Naive thymus-derived CD4-positive, alpha-beta T cell (primary cell): ENCODE measurements around the gene MRPL41. TPM values are rescaled to one million over a fixed set of nuclear protein-coding genes. Genes with fewer than 3 reads are reported as not detected.
"Not testable (repeated sequence)": the region's sequence is repeated elsewhere in the genome, so short reads cannot be mapped to it uniquely, and the experiment has no call there.

Experiments used
- ATAC-seq: fragments of 150-1000 bp; cut with Tn5 transposase; 2 replicates; pipeline ENCODE4 v1.10.0; 2021; ENCODE audit warnings: mild to moderate bottlenecking, moderate library complexity
- CTCF ChIA-PET: fragments of 350-600 bp; sonication (Branson Sonifier 250); formaldehyde crosslinking; loops from one replicate; lab custom pipeline; 2021; ENCODE audit warnings: antibody characterized with exemption; lab: Charles Lee
- POLR2A ChIA-PET: fragments of 350-600 bp; sonication (Branson Sonifier 250); formaldehyde crosslinking; loops from one replicate; lab custom pipeline; 2021; ENCODE audit warnings: antibody characterized with exemption, inconsistent platforms; lab: Charles Lee
- DNase-seq, 9 donors: peaks; one replicate each; pipeline versions ENCODE4 v3.0.0 to v3.0.0-alpha.2; 2020 to 2022; ENCODE audit warnings: mixed read lengths in 1 of 9
- H3K27ac ChIP-seq: one replicate; pipeline ENCODE4 v1.7.0; 2013; ENCODE audit warnings: mild to moderate bottlenecking, low read depth, low read length, moderate library complexity
- H3K27me3 ChIP-seq, 2 donors: one replicate each; pipeline ENCODE4 v1.7.0; 2013; ENCODE audit warnings: low read length in 2 of 2, mild to moderate bottlenecking in 2 of 2, moderate library complexity in 2 of 2; ENCODE audit not compliant: control insufficient read depth in 2 of 2, insufficient read depth in 2 of 2
- H3K36me3 ChIP-seq, 3 experiments: 1 replicate in 2 of 3; 2 replicates in 1 of 3; pipeline ENCODE4 v1.7.0; 2013; ENCODE audit warnings: low read length in 3 of 3, mild to moderate bottlenecking in 3 of 3, moderate library complexity in 1 of 3; ENCODE audit not compliant: insufficient read depth in 3 of 3, control insufficient read depth in 2 of 3
- H3K4me1 ChIP-seq, 2 donors: one replicate each; pipeline ENCODE4 v1.7.0; 2013; ENCODE audit warnings: low read length in 2 of 2, mild to moderate bottlenecking in 2 of 2, moderate library complexity in 1 of 2; ENCODE audit not compliant: control insufficient read depth in 2 of 2, insufficient read depth in 2 of 2
- H3K4me3 ChIP-seq: 2 replicates; pipeline ENCODE4 v1.7.0; 2013; ENCODE audit warnings: mild to moderate bottlenecking, low read length
- H3K9me3 ChIP-seq, 3 experiments: 1 replicate in 2 of 3; 2 replicates in 1 of 3; pipeline ENCODE4 v1.7.0; 2013; ENCODE audit warnings: low read length in 3 of 3; ENCODE audit not compliant: control insufficient read depth in 2 of 3
- H3K27ac Mint-ChIP-seq, 9 donors: one replicate each; pipeline ENCODE4 v1.8.0; 2020 to 2022; ENCODE audit warnings: mixed read lengths in 9 of 9, mild to moderate bottlenecking in 8 of 9, moderate library complexity in 5 of 9, inconsistent platforms in 2 of 9
- H3K27me3 Mint-ChIP-seq, 5 donors: one replicate each; pipeline ENCODE4 v1.8.0; 2021 to 2022; ENCODE audit warnings: mixed read lengths in 5 of 5, mild to moderate bottlenecking in 1 of 5
- H3K36me3 Mint-ChIP-seq, 5 donors: one replicate each; pipeline ENCODE4 v1.8.0; 2020 to 2022; ENCODE audit warnings: mixed read lengths in 5 of 5, mild to moderate bottlenecking in 3 of 5, inconsistent platforms in 1 of 5
- H3K4me1 Mint-ChIP-seq, 7 donors: one replicate each; pipeline ENCODE4 v1.8.0; 2020 to 2022; ENCODE audit warnings: mixed read lengths in 7 of 7, mild to moderate bottlenecking in 3 of 7, inconsistent platforms in 1 of 7
- H3K4me3 Mint-ChIP-seq, 10 donors: one replicate each; pipeline ENCODE4 v1.8.0; 2020 to 2022; ENCODE audit warnings: mild to moderate bottlenecking in 10 of 10, mixed read lengths in 10 of 10, moderate library complexity in 6 of 10, inconsistent platforms in 2 of 10
- H3K9me3 Mint-ChIP-seq, 11 donors: one replicate each; pipeline ENCODE4 v1.8.0; 2020 to 2022; ENCODE audit warnings: mixed read lengths in 11 of 11, mild to moderate bottlenecking in 4 of 11, inconsistent platforms in 1 of 11, moderate library complexity in 1 of 11
- intact Hi-C, 2 donors: fragments of 100-400 bp; cut with micrococcal nuclease; formaldehyde crosslinking; loops; one replicate each; pipeline ENCODE4 v1.15.1; 2023
- polyA plus RNA-seq, 2 donors: library from polyadenylated mRNA; unstranded; fragments of 300-500 nt; fragmentation: Illumina TruSeq; gene quantifications; one replicate each; pipeline ENCODE4 v1.2.3, GENCODE V29; 2021
- total RNA-seq, 6 experiments: library from RNA in 5 of 6; stranded (reverse) in 5 of 6; gene quantifications; 1 replicate in 5 of 6; 2 replicates in 1 of 6; pipeline ENCODE4 v1.2.3 and lab custom pipeline; 2021 to 2026

MRPL41 gene
- total and polyA plus RNA-seq, 7 experiments from 2014 or later, result 36.3 to 102 (median 52.5) TPM

DNA sequence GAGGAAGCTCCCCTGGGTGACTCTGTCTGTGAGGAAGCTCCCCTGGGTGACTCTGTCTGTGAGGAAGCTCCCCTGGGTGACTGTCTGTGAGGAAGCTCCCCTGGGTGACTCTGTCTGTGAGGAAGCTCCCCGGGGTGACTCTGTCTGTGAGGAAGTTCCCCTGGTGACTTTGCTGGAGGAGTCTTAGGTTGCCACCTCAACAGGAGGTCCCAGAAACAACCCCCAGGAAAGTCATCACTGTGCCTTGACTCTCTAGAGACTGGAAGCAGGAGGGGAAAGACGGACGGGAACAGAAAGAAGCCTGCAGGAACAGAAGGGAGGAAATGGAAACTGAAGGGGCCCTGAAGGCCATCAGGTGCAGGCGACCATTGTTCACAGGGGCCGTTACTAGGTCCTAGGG lies 16.8 kb downstream of the MRPL41 start:
- CTCF ChIA-PET, POLR2A ChIA-PET: not testable (repeated sequence)
- H3K36me3 Mint-ChIP-seq, result peaks cover 4 to 27% (median 11%) of the 10 kb centered on the region in 5 donors

GRCh38 chr9:137569609-137570203 lies 18.0 kb downstream of the MRPL41 start:
- no peaks in the 10 kb centered on the region for H3K9me3 ChIP-seq
- no peak overlapping the region for H3K27ac ChIP-seq
- Mint-ChIP-seq H3K4me3 (no peak overlapping the region), H3K27me3 (no peaks in the 10 kb centered on the region), H3K4me1 (peaks cover 0 to 17% (median 12%) of the 10 kb centered on the region in 7 donors), H3K27ac (peak overlapping the region in 1 of 9 donors; percentile 77), H3K36me3 (peaks cover 4 to 22% (median 6%) of the 10 kb centered on the region in 5 donors), H3K9me3 (no peaks in the 10 kb centered on the region)
- POLR2A ChIA-PET, result no interaction called here
- intact Hi-C loops, result no loop called here
- no peaks in the 10 kb centered on the region for H3K27me3 ChIP-seq
- CTCF ChIA-PET, result no interaction called here
- DNase-seq (no peak), ATAC-seq (no peak)
- H3K36me3 ChIP-seq, result peaks cover 0 to 31% (median 0%) of the 10 kb centered on the region in 3 experiments
- no peak overlapping the region for H3K4me3 ChIP-seq
- no peaks in the 10 kb centered on the region for H3K4me1 ChIP-seq

More for the DNA sequence above, 16.8 kb downstream of the MRPL41 start:
- H3K4me3 ChIP-seq, H3K9me3 ChIP-seq, H3K27me3 Mint-ChIP-seq, DNase-seq, H3K27ac ChIP-seq, ATAC-seq, H3K9me3 Mint-ChIP-seq, H3K4me3 Mint-ChIP-seq, H3K4me1 ChIP-seq, intact Hi-C loops, H3K27me3 ChIP-seq: not testable (repeated sequence)
- Mint-ChIP-seq H3K27ac (peak overlapping the region in 1 of 9 donors; percentile 50), H3K4me1 (peaks cover 0 to 27% (median 12%) of the 10 kb centered on the region in 7 donors)
- H3K36me3 ChIP-seq, result peaks cover 0 to 34% (median 0%) of the 10 kb centered on the region in 3 experiments

DNA sequence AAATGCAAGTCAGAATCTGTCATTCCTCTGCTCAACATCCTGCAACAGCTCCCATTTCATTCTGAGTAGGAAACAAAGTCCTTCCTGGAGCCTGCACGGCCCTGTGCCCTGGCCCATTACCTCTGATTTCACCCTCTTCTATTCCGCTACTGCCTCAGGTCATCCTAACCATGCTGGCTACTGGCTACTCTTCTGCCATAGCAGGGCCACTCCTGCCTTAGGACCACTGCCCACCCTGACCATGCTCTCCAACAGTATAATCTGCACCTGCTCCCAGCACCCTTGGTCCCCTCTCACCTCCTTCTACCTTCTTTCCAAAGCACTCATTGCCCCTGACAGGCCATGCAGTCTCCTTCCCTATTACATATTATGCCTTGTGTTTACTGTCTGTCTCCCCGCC lies 18.9 kb downstream of the MRPL41 start:
- ChIA-PET POLR2A (no interaction called here), CTCF (no interaction called here)
- DNase-seq (no peak), ATAC-seq (no peak)
- peak overlapping the region in 1 of 10 donors; percentile 1 for H3K4me3 Mint-ChIP-seq
- Histone ChIP-seq H3K27ac (no peak overlapping the region), H3K4me1 (no peaks in the 10 kb centered on the region), H3K36me3 (peaks cover 0 to 37% (median 0%) of the 10 kb centered on the region in 3 experiments), H3K9me3 (no peaks in the 10 kb centered on the region), H3K4me3 (no peak overlapping the region), H3K27me3 (no peaks in the 10 kb centered on the region)
- H3K9me3 Mint-ChIP-seq, result no peaks in the 10 kb centered on the region
- peak overlapping the region in 6 of 9 donors; percentile 2 to 80 (median 70) for H3K27ac Mint-ChIP-seq
- intact Hi-C loops, result no loop called here
- peaks cover 4 to 26% (median 16%) of the 10 kb centered on the region in 7 donors for H3K4me1 Mint-ChIP-seq
- H3K27me3 Mint-ChIP-seq, result no peaks in the 10 kb centered on the region
- peaks cover 5 to 30% (median 11%) of the 10 kb centered on the region in 5 donors for H3K36me3 Mint-ChIP-seq

GRCh38 chr9:137574192-137574591 lies 22.5 kb downstream of the MRPL41 start:
- Histone ChIP-seq H3K4me1 (peaks cover 7 to 11% of the 10 kb centered on the region in 2 donors), H3K9me3 (no peaks in the 10 kb centered on the region), H3K4me3 (no peak overlapping the region), H3K27ac (no peak overlapping the region), H3K27me3 (no peaks in the 10 kb centered on the region), H3K36me3 (peaks cover 0 to 39% (median 0%) of the 10 kb centered on the region in 3 experiments)
- H3K4me1 Mint-ChIP-seq, result peaks cover 21 to 46% (median 32%) of the 10 kb centered on the region in 7 donors
- H3K27me3 Mint-ChIP-seq, result no peaks in the 10 kb centered on the region
- no peak overlapping the region for H3K4me3 Mint-ChIP-seq
- peaks cover 8 to 33% (median 15%) of the 10 kb centered on the region in 5 donors for H3K36me3 Mint-ChIP-seq
- intact Hi-C loops, result no loop called here
- ChIA-PET CTCF (interaction anchor here (0.6 kb wide), 1 partner anchor 149 kb away, joined by 6 read pairs; no protein-coding TSS in a partner anchor), POLR2A (interaction anchor here (1.1 kb wide), 1 partner anchor 22 kb away, joined by 6 read pairs; the partner anchor contains the start of gene MRPL41)
- H3K27ac Mint-ChIP-seq, result no peak overlapping the region
- DNase-seq (no peak), ATAC-seq (no peak)
- H3K9me3 Mint-ChIP-seq, result no peaks in the 10 kb centered on the region

GRCh38 chr9:137575364-137575715 lies 23.7 kb downstream of the MRPL41 start:
- Mint-ChIP-seq H3K36me3 (peaks cover 8 to 31% (median 13%) of the 10 kb centered on the region in 5 donors), H3K4me1 (peaks cover 21 to 45% (median 32%) of the 10 kb centered on the region in 7 donors), H3K27me3 (no peaks in the 10 kb centered on the region), H3K9me3 (no peaks in the 10 kb centered on the region), H3K27ac (peak overlapping the region in 2 of 9 donors; percentile 62 to 78), H3K4me3 (peak overlapping the region in 3 of 10 donors; percentile 35 to 80 (median 43))
- ATAC-seq (no peak), DNase-seq (no peak)
- intact Hi-C loops, result no loop called here
- ChIA-PET POLR2A (no interaction called here), CTCF (no interaction called here)
- H3K27me3 ChIP-seq, result no peaks in the 10 kb centered on the region
- no peaks in the 10 kb centered on the region for H3K9me3 ChIP-seq
- no peak overlapping the region for H3K27ac ChIP-seq
- no peak overlapping the region for H3K4me3 ChIP-seq
- H3K36me3 ChIP-seq, result peaks cover 0 to 39% (median 0%) of the 10 kb centered on the region in 3 experiments
- H3K4me1 ChIP-seq, result peaks cover 8 to 13% of the 10 kb centered on the region in 2 donors

DNA sequence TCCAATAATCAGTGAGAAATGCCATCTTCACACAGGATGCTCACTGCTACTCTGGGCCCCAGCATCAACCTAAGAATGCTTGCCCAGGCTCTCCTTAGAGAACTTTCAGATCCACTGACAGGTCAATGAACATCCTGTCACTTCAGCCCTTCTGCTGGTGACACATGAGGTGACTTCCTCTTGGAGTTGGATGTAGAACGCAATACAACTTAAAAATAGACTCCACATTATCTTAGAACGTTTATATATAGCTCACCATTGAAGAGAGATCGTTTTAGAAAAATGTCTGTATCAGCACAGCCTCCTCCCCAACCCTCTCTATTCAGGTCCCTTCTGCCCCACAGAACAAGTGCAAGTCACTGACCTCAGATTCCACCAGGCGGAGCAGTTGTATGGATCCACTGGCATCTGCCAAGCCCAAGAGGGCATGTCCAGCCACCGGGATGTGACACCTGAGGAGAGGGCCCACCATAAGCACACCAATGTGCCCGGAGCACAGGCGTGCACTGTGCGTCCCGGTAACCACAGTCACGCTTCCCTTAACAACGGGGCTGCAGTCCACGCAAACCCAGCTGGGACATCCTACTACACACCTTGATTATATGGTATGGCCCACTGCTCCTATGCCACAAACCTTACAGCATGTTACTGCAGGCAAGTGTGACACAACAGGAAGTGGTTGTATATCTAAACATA lies 24.2 kb downstream of the MRPL41 start:
- H3K4me3 Mint-ChIP-seq, result peak overlapping the region in 9 of 10 donors; percentile 34 to 83 (median 52)
- peak overlapping the region in 3 of 9 donors; percentile 18 to 78 (median 26) for H3K27ac Mint-ChIP-seq
- ATAC-seq, result no peak
- CTCF ChIA-PET, result interaction anchor here (0.7 kb wide), 1 partner anchor 24 kb away, joined by 3 read pairs; the partner anchor contains the start of gene MRPL41
- H3K4me3 ChIP-seq, result no peak overlapping the region
- POLR2A ChIA-PET, result no interaction called here
- H3K27ac ChIP-seq, result no peak overlapping the region
- peaks cover 8 to 27% (median 9%) of the 10 kb centered on the region in 5 donors for H3K36me3 Mint-ChIP-seq
- no peaks in the 10 kb centered on the region for H3K9me3 ChIP-seq
- H3K9me3 Mint-ChIP-seq, result no peaks in the 10 kb centered on the region
- peaks cover 0 to 39% (median 0%) of the 10 kb centered on the region in 3 experiments for H3K36me3 ChIP-seq
- DNase-seq, result no peak
- no peaks in the 10 kb centered on the region for H3K27me3 Mint-ChIP-seq
- peaks cover 17 to 39% (median 30%) of the 10 kb centered on the region in 7 donors for H3K4me1 Mint-ChIP-seq
- intact Hi-C loops, result no loop called here
- no peaks in the 10 kb centered on the region for H3K27me3 ChIP-seq
- H3K4me1 ChIP-seq, result peaks cover 8 to 13% of the 10 kb centered on the region in 2 donors
